GM06990 (cell line): ENCODE data around the gene AGTRAP.

Source experiments
- DNase-seq: peaks from one replicate; pipeline ENCODE4 v3.0.0-alpha.2; 2011; ENCODE audit not compliant: insufficient read length; ENCODE audit errors: extremely low read depth
- H3K27me3 ChIP-seq: replicated peaks from 2 replicates; pipeline ENCODE4 v1.6.0; 2011; ENCODE audit warnings: low read length; ENCODE audit not compliant: control insufficient read depth, insufficient read depth
- H3K36me3 ChIP-seq: 2 replicates; pipeline ENCODE4 v1.5.1; 2011; ENCODE audit warnings: low read length; ENCODE audit not compliant: control insufficient read depth, insufficient read depth
- H3K4me3 ChIP-seq: replicated peaks from 2 replicates; pipeline ENCODE4 v1.5.1; 2011; ENCODE audit warnings: low read depth, mild to moderate bottlenecking, control low read depth, low read length
- CTCF ChIP-seq: IDR thresholded peaks from 2 replicates; pipeline ENCODE4 v1.5.1; 2011; ENCODE audit warnings: low read length, control low read depth, mild to moderate bottlenecking, inconsistent platforms; ENCODE audit not compliant: insufficient read depth, poor library complexity, severe bottlenecking

AGTRAP gene

DNA sequence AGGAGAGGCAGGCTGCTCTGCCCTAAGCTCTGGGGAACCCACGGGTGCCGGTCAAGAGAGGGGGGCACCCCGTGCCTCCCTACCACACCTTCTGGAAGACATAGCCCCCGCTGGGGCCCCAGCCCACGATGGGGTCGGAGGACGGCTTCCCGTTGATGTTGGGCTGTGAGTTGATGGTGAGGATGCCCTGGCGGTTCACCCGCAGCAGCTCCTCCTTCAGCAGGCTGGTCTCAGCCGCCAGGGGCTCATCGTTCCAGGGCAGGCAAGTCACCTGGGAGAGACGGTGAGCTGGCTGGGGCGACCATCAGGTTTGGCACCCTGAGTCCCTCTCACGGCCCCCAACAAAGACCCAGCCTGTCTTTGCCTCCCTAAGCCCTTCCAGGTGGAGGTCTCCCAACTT is 57.9 kb downstream of the AGTRAP start:
- no peak for TF ChIP-seq CTCF
- Histone ChIP-seq H3K27me3 (no peaks in the 10 kb centered on the region), H3K4me3 (no peak overlapping the region), H3K36me3 (peaks cover 22% of the 10 kb centered on the region)
- DNase-seq = no peak

DNA sequence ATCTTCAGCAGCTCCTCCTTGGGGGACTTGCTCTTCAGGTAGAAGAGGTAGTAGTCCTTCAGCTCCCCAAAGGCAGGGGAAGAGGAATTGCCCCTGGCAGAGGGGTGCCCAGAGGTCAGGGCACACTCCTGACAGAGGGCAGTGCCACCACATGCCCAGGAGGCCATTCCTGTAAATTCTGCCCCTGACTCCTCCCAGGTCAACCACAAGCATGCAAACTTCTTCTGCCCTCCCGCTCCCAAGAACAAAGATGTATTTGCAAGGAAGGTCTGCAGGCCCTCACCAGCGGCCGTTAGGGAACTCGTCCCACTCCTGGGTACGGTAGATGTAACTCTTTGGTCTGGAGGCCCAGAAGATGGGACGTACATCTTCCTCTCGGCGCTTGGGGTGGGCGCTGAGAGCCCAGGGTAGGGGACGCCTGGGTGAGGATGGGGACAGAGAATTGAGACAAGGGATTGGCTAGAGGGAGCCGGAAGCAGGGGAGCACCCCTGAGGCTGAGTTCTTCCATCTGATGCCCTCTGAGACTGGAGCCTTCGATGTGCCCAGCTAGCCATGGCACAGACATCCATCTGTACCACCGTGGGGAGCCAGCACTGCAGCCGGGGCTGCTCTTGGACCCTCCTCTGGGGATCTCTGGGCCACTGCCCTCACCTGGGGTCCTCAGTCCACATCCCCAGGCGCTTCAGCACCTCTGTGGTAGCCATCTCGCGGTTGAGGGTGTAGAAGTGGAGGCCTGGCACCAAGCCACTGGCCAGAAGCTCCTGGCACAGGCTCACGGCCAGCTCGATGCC is 58.7 kb downstream of the AGTRAP start:
- Histone ChIP-seq H3K36me3 (peaks cover 22% of the 10 kb centered on the region), H3K27me3 (no peaks in the 10 kb centered on the region), H3K4me3 (no peak overlapping the region)
- no peak for DNase-seq
- no peak for TF ChIP-seq CTCF

- no peak overlapping the region for H3K4me3 ChIP-seq
- no peak for DNase-seq
- H3K36me3 ChIP-seq = peaks cover 26% of the 10 kb centered on the region
- no peak for TF ChIP-seq CTCF
- H3K27me3 ChIP-seq = no peaks in the 10 kb centered on the region
Measured at GRCh38 chr1:11795238-11795890, 59.4 kb downstream of the AGTRAP start.

GRCh38 chr1:11796036-11796828 is 60.3 kb downstream of the AGTRAP start:
- H3K27me3 ChIP-seq = no peaks in the 10 kb centered on the region
- DNase-seq = no peak
- TF ChIP-seq CTCF = no peak
- H3K4me3 ChIP-seq = no peak overlapping the region
- H3K36me3 ChIP-seq = peaks cover 30% of the 10 kb centered on the region

- Histone ChIP-seq H3K4me3 (no peak overlapping the region), H3K36me3 (peaks cover 27% of the 10 kb centered on the region), H3K27me3 (no peaks in the 10 kb centered on the region)
- no peak for DNase-seq
- TF ChIP-seq CTCF = no peak
Measured at GRCh38 chr1:11797525-11798216, 61.7 kb downstream of the AGTRAP start.
